Upper lobe of left lung (tissue), 6 donors: ENCODE measurements around the gene BLACAT1. TPM values are rescaled to one million over a fixed set of nuclear protein-coding genes. Genes with fewer than 3 reads are reported as not detected.
A peak's percentile ranks its signal among the peaks of the same experiment; 100 is the strongest.
"Not testable (repeated sequence)": the region's sequence is repeated elsewhere in the genome, so short reads cannot be mapped to it uniquely, and the experiment has no call there.

Experiments used
- ATAC-seq, 2 donors: fragments of 200-7000 bp; cut with Tn5 transposase; one replicate each; pipeline ENCODE4 v1.9.1; 2022; ENCODE audit warnings: mild to moderate bottlenecking in 2 of 2, moderate library complexity in 2 of 2; ENCODE audit not compliant: low FRiP score in 2 of 2
- DNase-seq, 2 donors: peaks; one replicate each; pipeline ENCODE4 v3.0.0-alpha.2; 2019 to 2020
- H3K27ac ChIP-seq, 4 donors: fragments of 200-600 bp; sonication (generic); one replicate each; pipeline ENCODE4 v1.5.1; 2016 to 2019
- H3K27me3 ChIP-seq, 4 donors: fragments of 200-600 bp; sonication (generic); one replicate each; pipeline ENCODE4 v1.5.1; 2017 to 2019
- H3K36me3 ChIP-seq, 4 donors: fragments of 200-600 bp; sonication (generic); one replicate each; pipeline ENCODE4 v1.5.1; 2016 to 2019
- H3K4me1 ChIP-seq, 4 donors: fragments of 200-600 bp; sonication (generic); one replicate each; pipeline ENCODE4 v1.5.1; 2018 to 2019
- H3K4me3 ChIP-seq, 4 donors: fragments of 200-600 bp; sonication (generic); one replicate each; pipeline ENCODE4 v1.5.1; 2017 to 2019; ENCODE audit warnings: mild to moderate bottlenecking in 2 of 4, moderate library complexity in 1 of 4
- H3K9me3 ChIP-seq, 4 donors: fragments of 200-600 bp; sonication (generic); one replicate each; pipeline ENCODE4 v1.5.1; 2018 to 2019
- EP300 ChIP-seq, 4 donors: sonication (generic); formaldehyde crosslinking; IDR thresholded peaks; one replicate each; pipeline ENCODE4 v1.5.1; 2017; ENCODE audit warnings: antibody characterized with exemption in 4 of 4, control low read depth in 2 of 4
- POLR2A ChIP-seq, 4 donors: fragments of 450-650 bp; IDR thresholded peaks; one replicate each; pipeline ENCODE4 v1.5.1; 2016 to 2017; ENCODE audit warnings: antibody characterized with exemption in 4 of 4, mild to moderate bottlenecking in 2 of 4
- POLR2AphosphoS5 ChIP-seq, 2 donors: sonication (generic); formaldehyde crosslinking; IDR thresholded peaks; one replicate each; pipeline ENCODE4 v1.5.1; 2017; ENCODE audit warnings: antibody characterized with exemption in 2 of 2
- WGBS, 2 donors: methylation state at CpG; one replicate each; pipeline ENCODE4 v1.1.5; 2017 to 2018; 5-methylcytosine and 5-hydroxymethylcytosine counted together
- total RNA-seq, 6 donors: library from RNA; depleted of rRNA in 4 of 6; stranded (reverse); fragments of >200 nt in 4 of 6; gene quantifications; one replicate each; pipeline versions ENCODE4 v1.1.0 to v1.2.1, GENCODE V29; 2016 to 2021
- TF ChIP-seq, protein P1 (sequence below), 6 experiments: fragments of 450-650 bp in 4 of 6; fragments of 200-600 bp in 2 of 6; sonication (generic) in 2 of 6; IDR thresholded peaks; one replicate each; pipeline ENCODE4 v1.5.1; 2016 to 2019; ENCODE audit warnings: antibody characterized with exemption in 6 of 6
- donor health status: DM: no; HTN: no; CAD: no; lungs with moderate emphysema.
- donor health status: DM: no; HTN: yes; CAD: no; lungs with severe emphysema.

Gene BLACAT1
- total RNA-seq, 6 donors from 2014 or later, result 0.40 to 4.2 (median 1.1) TPM

GRCh38 chr1:205484985-205485967, 29.4 kb upstream of the BLACAT1 start:
- 35 to 40% methylated on average over 10 to 13 of the region's 13 CpGs for WGBS, 2 donors
- DNase-seq, result peak; percentile 65 to 76
- no peak overlapping the region for H3K4me3 ChIP-seq
- peak; percentile 78 to 83 for ATAC-seq
- TF ChIP-seq POLR2AphosphoS5 (IDR thresholded peaks at IDR 0.05), result no peak
- no peak for TF ChIP-seq EP300 (IDR thresholded peaks at IDR 0.05)
- no peak for TF ChIP-seq POLR2A (IDR thresholded peaks at IDR 0.05)
- TF ChIP-seq, protein P1, sequence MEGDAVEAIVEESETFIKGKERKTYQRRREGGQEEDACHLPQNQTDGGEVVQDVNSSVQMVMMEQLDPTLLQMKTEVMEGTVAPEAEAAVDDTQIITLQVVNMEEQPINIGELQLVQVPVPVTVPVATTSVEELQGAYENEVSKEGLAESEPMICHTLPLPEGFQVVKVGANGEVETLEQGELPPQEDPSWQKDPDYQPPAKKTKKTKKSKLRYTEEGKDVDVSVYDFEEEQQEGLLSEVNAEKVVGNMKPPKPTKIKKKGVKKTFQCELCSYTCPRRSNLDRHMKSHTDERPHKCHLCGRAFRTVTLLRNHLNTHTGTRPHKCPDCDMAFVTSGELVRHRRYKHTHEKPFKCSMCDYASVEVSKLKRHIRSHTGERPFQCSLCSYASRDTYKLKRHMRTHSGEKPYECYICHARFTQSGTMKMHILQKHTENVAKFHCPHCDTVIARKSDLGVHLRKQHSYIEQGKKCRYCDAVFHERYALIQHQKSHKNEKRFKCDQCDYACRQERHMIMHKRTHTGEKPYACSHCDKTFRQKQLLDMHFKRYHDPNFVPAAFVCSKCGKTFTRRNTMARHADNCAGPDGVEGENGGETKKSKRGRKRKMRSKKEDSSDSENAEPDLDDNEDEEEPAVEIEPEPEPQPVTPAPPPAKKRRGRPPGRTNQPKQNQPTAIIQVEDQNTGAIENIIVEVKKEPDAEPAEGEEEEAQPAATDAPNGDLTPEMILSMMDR (IDR thresholded peaks at IDR 0.05), result peak; percentile 85 to 95 (median 94)
- no peaks in the 10 kb centered on the region for H3K27me3 ChIP-seq
- peaks cover 0 to 7% (median 3%) of the 10 kb centered on the region in 4 donors for H3K4me1 ChIP-seq
- H3K36me3 ChIP-seq, result no peaks in the 10 kb centered on the region
- no peak overlapping the region for H3K27ac ChIP-seq
- H3K9me3 ChIP-seq, result no peaks in the 10 kb centered on the region

DNA sequence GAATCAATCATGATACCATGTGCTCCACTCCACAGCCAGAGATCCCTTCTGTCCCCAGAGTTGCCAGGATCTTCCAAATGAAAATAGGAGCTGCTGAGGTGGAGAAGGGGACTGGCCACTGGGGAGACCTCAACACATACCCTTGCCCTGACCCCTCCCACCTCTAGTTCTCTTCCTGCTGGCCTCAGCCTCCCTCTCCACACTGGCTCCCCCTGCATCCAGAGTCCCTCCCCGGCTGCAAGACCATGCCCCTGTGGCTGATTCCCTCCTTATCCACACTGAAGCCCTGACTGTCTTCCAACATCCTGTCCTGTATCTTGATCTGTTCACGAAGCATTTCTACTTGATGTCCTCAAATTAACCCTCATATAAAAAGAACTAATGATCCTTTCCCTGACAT, 27.5 kb upstream of the BLACAT1 start:
- no peak for ATAC-seq

GRCh38 chr1:205482587-205482986, 26.7 kb upstream of the BLACAT1 start:
- not testable (repeated sequence) for H3K27me3 ChIP-seq, DNase-seq, H3K36me3 ChIP-seq, H3K4me3 ChIP-seq, H3K27ac ChIP-seq, H3K9me3 ChIP-seq, ATAC-seq
- WGBS, 2 donors, result 89 to 94% methylated on average over 11 of the region's 11 CpGs
- peaks cover 0 to 20% (median 11%) of the 10 kb centered on the region in 4 donors for H3K4me1 ChIP-seq

More for the DNA sequence above, 27.5 kb upstream of the BLACAT1 start:
- TF ChIP-seq POLR2AphosphoS5 (IDR thresholded peaks at IDR 0.05), result no peak
- TF ChIP-seq EP300 (IDR thresholded peaks at IDR 0.05), result no peak
- TF ChIP-seq, protein P1 (IDR thresholded peaks at IDR 0.05), result no peak
- no peak for TF ChIP-seq POLR2A (IDR thresholded peaks at IDR 0.05)
- 40 to 52% methylated on average over 2 of the region's 2 CpGs for WGBS, 2 donors
- Histone ChIP-seq H3K4me3 (no peak overlapping the region), H3K9me3 (no peaks in the 10 kb centered on the region), H3K4me1 (peaks cover 0 to 16% (median 10%) of the 10 kb centered on the region in 4 donors), H3K27me3 (no peaks in the 10 kb centered on the region), H3K36me3 (no peaks in the 10 kb centered on the region), H3K27ac (no peak overlapping the region)
- no peak for DNase-seq

- no peaks in the 10 kb centered on the region for H3K36me3 ChIP-seq
- no peaks in the 10 kb centered on the region for H3K9me3 ChIP-seq
- WGBS, 2 donors, result 34 to 64% methylated on average over 12 to 15 of the region's 15 CpGs
- no peak overlapping the region for H3K27ac ChIP-seq
- DNase-seq (no peak), ATAC-seq (no peak)
- peaks cover 0 to 22% (median 11%) of the 10 kb centered on the region in 4 donors for H3K4me1 ChIP-seq
- H3K4me3 ChIP-seq, result no peak overlapping the region
- TF ChIP-seq, protein P1 (IDR thresholded peaks at IDR 0.05), result no peak
- TF ChIP-seq POLR2AphosphoS5 (IDR thresholded peaks at IDR 0.05) (no peak), POLR2A (IDR thresholded peaks at IDR 0.05) (no peak), EP300 (IDR thresholded peaks at IDR 0.05) (no peak)
- H3K27me3 ChIP-seq, result no peaks in the 10 kb centered on the region
These were observed 25.8 kb upstream of the BLACAT1 start for GRCh38 chr1:205481629-205482151.

- Histone ChIP-seq H3K9me3 (no peaks in the 10 kb centered on the region), H3K36me3 (no peaks in the 10 kb centered on the region), H3K4me1 (peaks cover 0 to 22% (median 11%) of the 10 kb centered on the region in 4 donors), H3K4me3 (no peak overlapping the region), H3K27ac (no peak overlapping the region), H3K27me3 (no peaks in the 10 kb centered on the region)
- TF ChIP-seq POLR2AphosphoS5 (IDR thresholded peaks at IDR 0.05) (no peak), POLR2A (IDR thresholded peaks at IDR 0.05) (no peak), EP300 (IDR thresholded peaks at IDR 0.05) (no peak)
- TF ChIP-seq, protein P1 (IDR thresholded peaks at IDR 0.05), result no peak
- no peak for ATAC-seq
- 36 to 51% methylated on average over 11 of the region's 11 CpGs for WGBS, 2 donors
- no peak for DNase-seq
These were observed 25.4 kb upstream of the BLACAT1 start for GRCh38 chr1:205481218-205481617.
